ENCODE results near the gene SLC35F1. TPM values are rescaled to one million over a fixed set of nuclear protein-coding genes. Genes with fewer than 3 reads are reported as not detected.

Gene SLC35F1
- total RNA-seq, 1 donor from 2014 or later, result 0.30 TPM

GRCh38 chr6:118100717-118101116 is 193.7 kb downstream of the SLC35F1 start:
- intact Hi-C loops (cut with DNase I), result no loop called here
- H3K4me3 ChIP-seq, result no peak overlapping the region
- DNase-seq (no peak), ATAC-seq (no peak)
- no peaks in the 10 kb centered on the region for H3K27me3 ChIP-seq (ENCODE audit: low read depth)
- no peaks in the 10 kb centered on the region for H3K4me1 ChIP-seq
- no peaks in the 10 kb centered on the region for H3K9me3 ChIP-seq
- no peaks in the 10 kb centered on the region for H3K36me3 ChIP-seq
- H3K27ac ChIP-seq, result no peak overlapping the region
- no peak for TF ChIP-seq CTCF (IDR thresholded peaks at IDR 0.05)

GRCh38 chr6:118101220-118101619 is 194.2 kb downstream of the SLC35F1 start:
- DNase-seq (no peak), ATAC-seq (no peak)
- intact Hi-C loops (cut with DNase I), result no loop called here
- TF ChIP-seq CTCF (IDR thresholded peaks at IDR 0.05), result no peak
- H3K4me1 ChIP-seq, result no peaks in the 10 kb centered on the region
- H3K4me3 ChIP-seq, result no peak overlapping the region
- no peaks in the 10 kb centered on the region for H3K27me3 ChIP-seq (ENCODE audit: low read depth)
- no peak overlapping the region for H3K27ac ChIP-seq
- H3K9me3 ChIP-seq, result no peaks in the 10 kb centered on the region
- H3K36me3 ChIP-seq, result no peaks in the 10 kb centered on the region

GRCh38 chr6:118101831-118102345 is 194.8 kb downstream of the SLC35F1 start:
- Histone ChIP-seq H3K9me3 (no peaks in the 10 kb centered on the region), H3K4me3 (no peak overlapping the region), H3K27me3 (ENCODE audit: low read depth) (no peaks in the 10 kb centered on the region), H3K36me3 (no peaks in the 10 kb centered on the region), H3K27ac (no peak overlapping the region), H3K4me1 (no peaks in the 10 kb centered on the region)
- ATAC-seq (no peak), DNase-seq (no peak)
- intact Hi-C loops (cut with DNase I), result no loop called here
- TF ChIP-seq CTCF (IDR thresholded peaks at IDR 0.05), result no peak

GRCh38 chr6:118102401-118102800 is 195.3 kb downstream of the SLC35F1 start:
- DNase-seq (no peak), ATAC-seq (no peak)
- H3K9me3 ChIP-seq, result no peaks in the 10 kb centered on the region
- no peak overlapping the region for H3K27ac ChIP-seq
- intact Hi-C loops (cut with DNase I), result no loop called here
- no peak for TF ChIP-seq CTCF (IDR thresholded peaks at IDR 0.05)
- no peaks in the 10 kb centered on the region for H3K27me3 ChIP-seq (ENCODE audit: low read depth)
- no peaks in the 10 kb centered on the region for H3K36me3 ChIP-seq
- H3K4me3 ChIP-seq, result no peak overlapping the region
- H3K4me1 ChIP-seq, result no peaks in the 10 kb centered on the region

- no peak overlapping the region for H3K4me3 ChIP-seq
- no peaks in the 10 kb centered on the region for H3K36me3 ChIP-seq
- H3K27ac ChIP-seq, result no peak overlapping the region
- TF ChIP-seq CTCF (IDR thresholded peaks at IDR 0.05), result no peak
- no peak for ATAC-seq
- H3K9me3 ChIP-seq, result no peaks in the 10 kb centered on the region
- no peaks in the 10 kb centered on the region for H3K27me3 ChIP-seq (ENCODE audit: low read depth)
- H3K4me1 ChIP-seq, result no peaks in the 10 kb centered on the region
- DNase-seq, result no peak
- intact Hi-C loops (cut with DNase I), result no loop called here
These were observed 196.5 kb downstream of the SLC35F1 start for GRCh38 chr6:118103381-118104146.

Measured in lower lobe of right lung (tissue), 2 donors.